ENCODE measurements around the gene KCNIP3.
"Not testable (repeated sequence)": the region's sequence is repeated elsewhere in the genome, so short reads cannot be mapped to it uniquely, and the experiment has no call there.

The KCNIP3 gene

GRCh38 chr2:95383635-95384027 lies 86.5 kb downstream of the KCNIP3 start:
- DNase-seq (ENCODE audit: low read depth): no peak

DNA sequence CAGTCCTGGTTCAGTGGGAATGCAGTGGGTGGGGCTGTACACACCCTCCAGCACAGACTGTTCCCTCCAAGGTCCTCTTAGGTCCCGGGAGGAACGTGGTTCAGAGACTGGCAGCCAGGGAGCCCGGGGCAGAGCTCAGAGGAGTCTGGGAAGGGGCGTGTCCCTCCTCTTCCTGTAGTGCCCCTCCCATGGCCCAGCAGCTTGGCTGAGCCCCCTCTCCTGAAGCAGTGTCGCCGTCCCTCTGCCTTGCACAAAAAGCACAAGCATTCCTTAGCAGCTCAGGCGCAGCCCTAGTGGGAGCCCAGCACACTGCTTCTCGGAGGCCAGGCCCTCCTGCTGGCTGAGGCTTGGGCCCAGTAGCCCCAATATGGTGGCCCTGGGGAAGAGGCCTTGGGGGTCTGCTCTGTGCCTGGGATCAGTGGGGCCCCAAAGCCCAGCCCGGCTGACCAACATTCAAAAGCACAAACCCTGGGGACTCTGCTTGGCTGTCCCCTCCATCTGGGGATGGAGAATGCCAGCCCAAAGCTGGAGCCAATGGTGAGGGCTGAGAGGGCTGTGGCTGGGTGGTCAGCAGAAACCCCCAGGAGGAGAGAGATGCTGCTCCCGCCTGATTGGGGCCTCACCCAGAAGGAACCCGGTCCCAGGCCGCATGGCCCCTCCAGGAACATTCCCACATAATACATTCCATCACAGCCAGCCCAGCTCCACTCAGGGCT lies 87.9 kb downstream of the KCNIP3 start:
- DNase-seq (ENCODE audit: low read depth): no peak

- DNase-seq (ENCODE audit: low read depth): no peak
These were observed 88.4 kb downstream of the KCNIP3 start for GRCh38 chr2:95385570-95385984.

DNA sequence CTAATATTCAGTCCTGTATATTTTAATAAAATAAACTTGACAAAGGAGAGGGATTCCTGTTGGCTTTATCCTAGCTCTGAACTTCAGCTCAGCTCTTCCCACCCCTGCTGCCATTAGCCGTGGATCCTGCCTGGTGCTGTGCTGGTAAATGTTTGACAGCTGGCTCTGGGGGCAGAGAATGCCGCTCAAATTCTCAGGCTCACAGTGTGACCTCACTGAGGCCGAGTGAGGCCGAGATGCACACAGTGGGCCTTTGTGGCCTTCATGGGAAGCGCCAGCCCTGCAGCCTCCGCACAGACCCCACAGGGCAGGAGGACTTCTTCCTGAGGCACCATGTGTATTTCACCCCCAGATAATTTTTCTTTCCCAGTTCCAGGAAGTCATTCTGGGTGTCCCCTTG lies 88.9 kb downstream of the KCNIP3 start:
- no peak for DNase-seq (ENCODE audit: low read depth)

GRCh38 chr2:95387358-95387757 lies 90.2 kb downstream of the KCNIP3 start:
- DNase-seq (ENCODE audit: low read depth): no peak

- DNase-seq (ENCODE audit: low read depth): no peak
These were observed 91.0 kb downstream of the KCNIP3 start for GRCh38 chr2:95388091-95388692.

- no peak for DNase-seq (ENCODE audit: low read depth)
These were observed 91.7 kb downstream of the KCNIP3 start for GRCh38 chr2:95388856-95389244.

GRCh38 chr2:95389245-95390119 lies 92.3 kb downstream of the KCNIP3 start:
- peak; percentile 51 for DNase-seq (ENCODE audit: low read depth)

DNA sequence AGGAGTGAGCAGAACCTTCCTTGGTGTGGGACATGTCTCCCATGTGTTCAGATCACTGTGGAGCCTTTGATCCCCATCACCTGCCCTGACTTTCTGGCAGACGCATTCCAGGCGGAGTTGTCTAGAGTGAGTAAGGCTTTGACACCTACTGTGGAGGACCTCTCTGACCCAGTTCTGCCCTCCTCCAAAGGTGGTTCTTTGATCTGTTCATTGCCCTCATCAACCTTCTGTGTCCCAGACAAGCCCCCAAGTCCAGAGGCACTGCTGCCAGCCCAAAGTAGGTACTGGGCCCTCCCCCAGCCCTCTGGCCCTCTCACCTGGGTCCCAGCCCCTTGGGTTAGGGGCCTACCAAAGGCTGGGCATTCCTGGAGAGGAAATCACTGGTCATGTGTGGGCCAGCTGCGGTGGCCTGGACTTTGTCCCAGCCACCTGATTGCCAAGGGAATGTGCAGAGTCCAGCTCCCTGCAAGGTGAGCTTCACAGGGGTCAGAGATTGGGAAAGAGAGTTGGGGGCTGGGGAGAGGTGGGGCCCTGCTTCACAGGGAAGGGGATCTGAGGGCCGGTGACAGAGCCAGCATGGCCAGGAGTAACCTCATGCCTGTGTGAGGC lies 93.2 kb downstream of the KCNIP3 start:
- DNase-seq (ENCODE audit: low read depth): no peak

GRCh38 chr2:95390881-95391321 lies 93.8 kb downstream of the KCNIP3 start:
- DNase-seq (ENCODE audit: low read depth): no peak

DNA sequence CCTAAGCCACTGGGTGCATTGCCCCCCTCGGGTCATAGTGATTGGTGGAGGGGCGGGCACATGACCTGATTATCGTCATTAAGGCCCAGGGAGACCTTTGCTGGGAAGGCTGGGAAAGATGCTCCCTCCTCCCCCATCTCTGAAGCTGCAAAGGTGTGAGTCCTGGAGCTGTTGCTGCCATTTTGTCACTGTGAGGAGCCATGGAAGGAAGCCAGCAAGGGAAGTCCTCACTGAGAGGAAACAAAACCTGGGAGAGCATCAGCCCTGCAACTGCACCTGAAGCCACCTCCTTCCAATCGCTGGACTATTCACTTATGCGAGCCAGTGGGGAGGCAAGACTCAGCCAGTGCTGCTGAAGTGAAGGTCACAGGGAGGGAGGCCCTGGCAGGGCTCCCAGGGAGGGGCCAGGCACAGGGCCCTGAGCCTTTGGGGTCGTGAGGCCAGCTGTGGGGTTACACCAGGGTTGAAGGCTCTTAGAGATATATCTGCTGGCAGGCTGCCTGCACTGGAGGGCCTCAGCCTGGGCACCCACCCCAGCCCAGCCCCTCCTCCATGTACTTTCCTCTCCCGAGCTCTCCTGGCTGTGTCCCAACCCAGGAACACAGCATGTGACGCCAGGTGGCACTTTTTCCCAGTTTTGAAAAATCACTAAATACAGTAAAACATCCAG lies 94.6 kb downstream of the KCNIP3 start:
- DNase-seq (ENCODE audit: low read depth): no peak

DNA sequence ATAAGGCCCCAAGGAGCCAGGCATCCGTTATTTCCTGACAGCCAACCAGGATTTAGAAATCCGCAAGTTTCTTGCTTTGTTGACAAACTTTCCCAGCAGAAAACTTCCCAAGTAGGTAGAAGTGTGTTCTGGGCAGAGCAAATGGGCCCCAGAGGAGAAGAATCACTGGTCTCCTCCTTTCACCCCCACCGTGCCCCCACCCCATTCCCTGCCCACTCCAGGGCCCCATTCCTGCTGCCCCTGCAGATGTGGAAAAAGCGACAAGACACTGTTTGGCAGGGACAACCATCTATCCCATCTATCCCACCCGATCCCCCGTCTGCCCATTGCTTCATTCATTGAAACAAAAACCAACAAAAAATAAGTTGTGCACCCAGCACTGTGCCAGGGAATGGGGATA lies 95.2 kb downstream of the KCNIP3 start:
- DNase-seq (ENCODE audit: low read depth): no peak

- no peak for DNase-seq (ENCODE audit: low read depth)
These were observed 95.7 kb downstream of the KCNIP3 start for GRCh38 chr2:95392730-95393455.

- DNase-seq (ENCODE audit: low read depth): no peak
These were observed 96.8 kb downstream of the KCNIP3 start for GRCh38 chr2:95393901-95394300.

DNA sequence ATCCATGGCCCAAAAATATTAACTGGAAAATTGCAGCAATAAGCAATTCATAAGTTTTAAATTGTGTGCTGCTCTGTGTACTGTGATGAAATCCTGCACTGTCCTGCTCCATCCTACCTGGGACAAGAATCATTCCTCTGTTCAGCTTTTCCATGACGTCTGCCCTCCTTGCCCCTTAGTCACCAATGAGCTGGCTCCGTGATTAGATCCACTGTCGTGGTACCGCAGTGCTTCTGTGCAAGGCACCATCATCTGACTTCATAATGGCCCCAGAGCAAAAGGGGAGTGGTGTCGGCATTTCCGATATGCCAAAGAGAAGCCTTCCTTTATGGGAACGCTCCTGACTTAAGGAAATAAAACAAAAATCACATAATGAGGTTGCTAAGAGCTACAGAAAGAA lies 101.9 kb downstream of the KCNIP3 start:
- no peak for DNase-seq (ENCODE audit: low read depth)

DNA sequence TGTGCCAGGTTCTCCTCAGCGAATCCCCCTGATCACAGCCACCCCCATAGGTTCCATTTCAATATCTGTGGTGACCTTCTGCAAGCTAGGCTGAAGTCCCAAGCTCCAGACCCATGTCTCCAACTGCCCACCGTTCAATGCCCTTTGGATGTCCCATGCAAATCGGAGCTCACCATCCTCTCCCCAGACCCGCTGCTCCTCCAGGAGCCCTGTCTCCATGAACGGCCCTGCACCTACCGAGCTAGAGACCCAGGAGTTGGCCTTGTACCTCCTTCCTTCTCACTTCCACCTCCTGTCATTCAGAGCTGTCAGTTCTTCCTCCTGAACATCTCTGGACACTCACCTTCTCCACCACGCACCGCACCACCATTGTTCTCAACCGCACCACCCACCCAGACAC lies 104.3 kb downstream of the KCNIP3 start:
- DNase-seq (ENCODE audit: low read depth): no peak

- not testable (repeated sequence) for DNase-seq (ENCODE audit: low read depth)
These were observed 104.8 kb downstream of the KCNIP3 start for GRCh38 chr2:95402004-95402369.

DNA sequence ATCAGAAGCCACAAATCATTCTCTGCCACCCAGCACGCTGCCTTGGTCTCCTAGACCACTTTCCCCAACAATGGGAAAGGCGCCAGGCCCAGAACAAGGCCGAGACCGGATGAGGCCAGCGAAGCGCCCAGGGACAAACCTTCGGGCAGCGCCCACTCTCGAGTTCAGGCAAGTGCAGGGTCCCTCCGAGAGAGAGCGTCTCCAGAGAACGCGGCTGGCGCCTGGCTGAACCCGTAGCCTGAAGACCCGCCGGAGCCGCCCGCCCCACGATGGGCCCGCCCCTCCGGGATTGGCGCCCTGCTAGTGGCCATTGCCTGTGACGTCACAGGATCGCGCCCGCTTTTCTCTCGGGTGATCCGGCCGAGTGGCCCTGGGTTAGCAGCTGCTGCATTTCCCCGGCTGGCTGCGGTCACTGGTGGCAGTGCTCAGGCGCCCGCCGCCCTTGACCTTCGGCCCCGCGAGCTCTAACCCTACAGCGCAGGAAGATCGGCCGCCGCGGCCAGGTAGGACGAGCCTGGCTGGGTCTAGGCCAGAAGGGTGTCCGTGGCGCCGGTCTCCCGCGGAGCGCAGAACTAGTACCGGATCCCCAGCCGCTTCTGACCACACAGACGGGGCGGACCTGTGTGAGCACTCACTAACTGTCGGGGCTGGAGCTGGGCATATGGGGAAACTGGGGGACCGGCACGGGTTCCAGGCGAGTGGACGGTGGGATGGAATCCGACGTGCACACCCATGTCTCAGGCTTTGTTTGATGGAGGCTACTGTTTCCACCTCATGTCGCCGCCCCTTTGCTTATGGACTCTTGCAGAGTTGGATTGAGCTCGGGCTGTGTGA lies 105.4 kb downstream of the KCNIP3 start, which contains the start of gene FAHD2A:
Gene FAHD2A, plus strand, starts transcription at position 339 of the 834 bp plus-strand sequence. CDS start 2,851 bp downstream, outside the sequence.
- peak; percentile 63 for DNase-seq (ENCODE audit: low read depth)

DNA sequence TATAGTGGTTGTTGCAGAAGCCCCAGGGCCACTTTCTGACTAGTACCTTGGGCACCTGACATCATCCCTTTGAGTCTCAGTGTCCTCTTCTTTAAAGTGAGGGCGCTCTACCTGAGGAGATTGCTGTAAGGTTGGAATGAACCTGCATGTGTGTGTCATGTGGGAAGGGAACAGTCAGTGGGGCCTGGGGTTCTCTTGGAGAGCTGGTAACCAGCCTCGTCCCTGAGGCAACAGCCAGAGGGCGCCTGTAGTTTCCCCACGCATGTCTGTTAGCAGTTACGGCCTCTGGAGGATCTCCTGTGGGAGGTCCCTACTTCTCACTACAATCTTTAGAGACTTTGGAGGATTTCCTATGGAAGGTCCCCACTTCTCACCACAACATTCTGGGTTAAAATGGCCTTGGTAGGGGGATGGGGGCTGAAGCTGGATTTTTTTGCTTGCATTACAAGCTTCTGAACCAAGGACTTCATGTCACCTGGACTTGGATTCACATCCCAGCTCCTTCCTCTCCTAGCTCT lies 106.1 kb downstream of the KCNIP3 start:
- DNase-seq (ENCODE audit: low read depth): not testable (repeated sequence)

- DNase-seq (ENCODE audit: low read depth): not testable (repeated sequence)
These were observed 106.7 kb downstream of the KCNIP3 start for GRCh38 chr2:95403824-95404223.
